Skeletal muscle satellite cell (primary cell): ENCODE data around the gene TUBGCP3.

ENCODE experiments used
- H3K27me3 ChIP-seq: 2 replicates; pipeline ENCODE4 v1.7.0; 2013; ENCODE audit warnings: low read length; ENCODE audit not compliant: control insufficient read depth, insufficient read depth
- H3K36me3 ChIP-seq: 2 replicates; pipeline ENCODE4 v1.7.0; 2013; ENCODE audit warnings: mild to moderate bottlenecking, control low read depth, low read length; ENCODE audit not compliant: insufficient read depth
- H3K4me1 ChIP-seq: 2 replicates; pipeline ENCODE4 v1.7.0; 2013; ENCODE audit warnings: low read length; ENCODE audit not compliant: control insufficient read depth, insufficient read depth
- H3K4me2 ChIP-seq: 2 replicates; pipeline ENCODE4 v1.7.0; 2013; ENCODE audit warnings: mild to moderate bottlenecking, low read length
- H3K4me3 ChIP-seq: 2 replicates; pipeline ENCODE4 v1.7.0; 2013; ENCODE audit warnings: low read length
- H3K9ac ChIP-seq: 2 replicates; pipeline ENCODE4 v1.7.0; 2013; ENCODE audit warnings: mild to moderate bottlenecking, low read depth, low read length, moderate library complexity
- H3K9me3 ChIP-seq: replicated peaks from 2 replicates; pipeline ENCODE4 v1.7.0; 2013; ENCODE audit warnings: mild to moderate bottlenecking, control low read depth, low read length

Gene TUBGCP3

DNA sequence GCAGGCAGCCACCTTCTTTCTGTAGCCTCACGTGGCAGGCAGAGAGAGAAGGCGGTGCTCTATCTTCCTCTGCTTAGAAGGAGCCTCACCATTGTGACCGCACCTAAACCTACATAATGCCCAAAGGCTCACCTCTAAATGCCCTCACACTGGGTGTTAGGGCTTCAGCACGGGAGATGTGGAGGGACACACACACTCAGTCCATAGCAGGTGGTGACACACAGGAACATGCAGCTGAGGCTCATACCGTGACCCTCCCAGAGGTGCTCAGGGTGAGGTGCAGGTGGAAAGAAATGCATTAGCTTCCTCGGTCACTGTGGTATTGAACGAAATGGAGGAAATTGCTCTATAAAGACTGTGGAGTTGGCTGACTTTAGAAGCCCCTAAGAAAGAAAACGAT is 37.7 kb upstream of the TUBGCP3 start:
- Histone ChIP-seq H3K27me3 (peaks cover 39% of the 10 kb centered on the region), H3K9me3 (no peaks in the 10 kb centered on the region), H3K36me3 (no peaks in the 10 kb centered on the region), H3K4me3 (no peak overlapping the region), H3K4me1 (no peaks in the 10 kb centered on the region), H3K4me2 (no peak overlapping the region), H3K9ac (no peak overlapping the region)

- H3K9ac ChIP-seq: no peak overlapping the region
- peaks cover 45% of the 10 kb centered on the region for H3K27me3 ChIP-seq
- H3K4me2 ChIP-seq: no peak overlapping the region
- H3K4me3 ChIP-seq: no peak overlapping the region
- no peaks in the 10 kb centered on the region for H3K36me3 ChIP-seq
- H3K9me3 ChIP-seq: no peaks in the 10 kb centered on the region
- no peaks in the 10 kb centered on the region for H3K4me1 ChIP-seq
Measured at GRCh38 chr13:112624602-112625430, 36.9 kb upstream of the TUBGCP3 start.

GRCh38 chr13:112624040-112624439 is 36.1 kb upstream of the TUBGCP3 start:
- no peaks in the 10 kb centered on the region for H3K9me3 ChIP-seq
- no peak overlapping the region for H3K9ac ChIP-seq
- no peaks in the 10 kb centered on the region for H3K4me1 ChIP-seq
- H3K27me3 ChIP-seq: peaks cover 49% of the 10 kb centered on the region
- H3K4me3 ChIP-seq: no peak overlapping the region
- no peak overlapping the region for H3K4me2 ChIP-seq
- no peaks in the 10 kb centered on the region for H3K36me3 ChIP-seq

GRCh38 chr13:112623051-112623711 is 35.2 kb upstream of the TUBGCP3 start:
- no peak overlapping the region for H3K4me2 ChIP-seq
- no peaks in the 10 kb centered on the region for H3K36me3 ChIP-seq
- no peak overlapping the region for H3K4me3 ChIP-seq
- peaks cover 49% of the 10 kb centered on the region for H3K27me3 ChIP-seq
- no peaks in the 10 kb centered on the region for H3K4me1 ChIP-seq
- H3K9ac ChIP-seq: no peak overlapping the region
- no peaks in the 10 kb centered on the region for H3K9me3 ChIP-seq

- H3K9me3 ChIP-seq: no peaks in the 10 kb centered on the region
- H3K9ac ChIP-seq: no peak overlapping the region
- no peak overlapping the region for H3K4me2 ChIP-seq
- H3K27me3 ChIP-seq: peaks cover 46% of the 10 kb centered on the region
- H3K4me1 ChIP-seq: no peaks in the 10 kb centered on the region
- H3K36me3 ChIP-seq: no peaks in the 10 kb centered on the region
- H3K4me3 ChIP-seq: no peak overlapping the region
Measured at GRCh38 chr13:112622375-112622774, 34.4 kb upstream of the TUBGCP3 start.

DNA sequence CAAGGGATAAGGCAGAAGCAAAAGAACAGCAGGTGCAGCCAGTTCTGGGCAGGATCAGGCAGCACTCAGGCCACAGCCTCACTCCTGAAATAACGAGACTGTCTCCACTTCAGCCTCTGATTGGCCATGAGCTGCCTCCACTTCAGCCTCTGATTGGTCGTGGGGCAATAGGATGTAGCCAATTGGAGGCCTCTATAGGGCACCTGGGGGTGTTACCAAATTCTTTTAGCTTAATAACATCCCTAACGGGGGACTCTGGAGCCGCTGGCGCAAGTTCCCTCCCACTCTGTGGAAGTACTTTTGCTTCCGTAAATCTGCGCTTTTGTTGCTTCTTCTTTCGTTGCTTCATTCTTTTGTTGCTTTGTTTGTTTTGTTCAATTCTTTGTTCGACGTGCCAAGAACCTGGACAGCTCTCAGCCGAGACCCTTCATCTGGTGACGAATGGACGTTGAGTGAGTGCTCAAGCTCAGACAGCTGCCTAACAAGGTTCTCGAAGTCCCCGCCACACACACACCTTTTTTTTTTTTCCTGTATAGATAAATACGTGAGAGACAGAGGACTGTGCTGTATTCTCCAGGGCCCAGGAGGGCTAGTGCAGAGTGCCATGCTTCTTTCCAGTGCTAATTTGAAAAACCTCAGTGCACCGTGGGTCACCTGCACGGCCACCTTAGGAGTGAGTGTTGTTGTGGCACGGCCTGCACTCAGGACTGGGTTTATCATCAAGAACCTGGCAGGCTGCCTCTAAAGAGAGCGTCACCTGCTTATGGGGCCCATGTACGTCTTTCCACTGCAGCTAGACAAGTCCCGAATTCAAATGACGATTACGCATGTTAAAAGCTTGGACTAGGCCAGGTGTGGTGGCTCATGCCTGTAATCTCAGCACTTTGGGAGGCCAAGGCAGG is 32.0 kb upstream of the TUBGCP3 start:
- H3K36me3 ChIP-seq: no peaks in the 10 kb centered on the region
- H3K9ac ChIP-seq: no peak overlapping the region
- H3K27me3 ChIP-seq: peaks cover 43% of the 10 kb centered on the region
- no peaks in the 10 kb centered on the region for H3K9me3 ChIP-seq
- H3K4me1 ChIP-seq: no peaks in the 10 kb centered on the region
- H3K4me2 ChIP-seq: no peak overlapping the region
- no peak overlapping the region for H3K4me3 ChIP-seq

- no peak overlapping the region for H3K4me3 ChIP-seq
- peaks cover 47% of the 10 kb centered on the region for H3K27me3 ChIP-seq
- no peaks in the 10 kb centered on the region for H3K9me3 ChIP-seq
- H3K36me3 ChIP-seq: no peaks in the 10 kb centered on the region
- no peak overlapping the region for H3K9ac ChIP-seq
- H3K4me2 ChIP-seq: no peak overlapping the region
- no peaks in the 10 kb centered on the region for H3K4me1 ChIP-seq
Measured at GRCh38 chr13:112618501-112618900, 30.5 kb upstream of the TUBGCP3 start.

- no peaks in the 10 kb centered on the region for H3K36me3 ChIP-seq
- H3K4me3 ChIP-seq: no peak overlapping the region
- no peak overlapping the region for H3K4me2 ChIP-seq
- H3K4me1 ChIP-seq: no peaks in the 10 kb centered on the region
- no peak overlapping the region for H3K9ac ChIP-seq
- peaks cover 45% of the 10 kb centered on the region for H3K27me3 ChIP-seq
- H3K9me3 ChIP-seq: no peaks in the 10 kb centered on the region
Measured at GRCh38 chr13:112617754-112618375, 29.9 kb upstream of the TUBGCP3 start.

- Histone ChIP-seq H3K9ac (no peak overlapping the region), H3K36me3 (no peaks in the 10 kb centered on the region), H3K27me3 (peaks cover 38% of the 10 kb centered on the region), H3K4me1 (no peaks in the 10 kb centered on the region), H3K4me2 (no peak overlapping the region), H3K9me3 (no peaks in the 10 kb centered on the region), H3K4me3 (no peak overlapping the region)
Measured at GRCh38 chr13:112616586-112617362, 28.8 kb upstream of the TUBGCP3 start.

- H3K9ac ChIP-seq: no peak overlapping the region
- no peak overlapping the region for H3K4me3 ChIP-seq
- no peaks in the 10 kb centered on the region for H3K9me3 ChIP-seq
- no peak overlapping the region for H3K4me2 ChIP-seq
- H3K4me1 ChIP-seq: no peaks in the 10 kb centered on the region
- peaks cover 37% of the 10 kb centered on the region for H3K27me3 ChIP-seq
- no peaks in the 10 kb centered on the region for H3K36me3 ChIP-seq
Measured at GRCh38 chr13:112615391-112615790, 27.4 kb upstream of the TUBGCP3 start.
